ENCODE data around the gene SLF2. TPM values are rescaled to one million over a fixed set of nuclear protein-coding genes. Genes with fewer than 3 reads are reported as not detected.
A peak's percentile ranks its signal among the peaks of the same experiment; 100 is the strongest.

The SLF2 gene
- total and polyA plus RNA-seq, 2 of the 8 experiments (the other 6 are each of a cell fraction or from before 2014, with no cell fraction given) = 5.5 to 20.9 TPM

GRCh38 chr10:100866575-100867098 lies 46.1 kb upstream of the SLF2 start:
- no peak overlapping the region for H3K14ac ChIP-seq (ENCODE audit: insufficient read length)
- H2BK120ac ChIP-seq (replicated peaks; ENCODE audit: low read depth, low read length) = no peak overlapping the region
- no peaks in the 10 kb centered on the region for H3K79me2 ChIP-seq (ENCODE audit: control insufficient read depth in 1 of 2, insufficient read depth in 2 of 2, low read length in 2 of 2)
- FAIRE-seq (peak; percentile 24), DNase-seq (ENCODE audit: low read depth in 1 of 2, low spot score in 2 of 2) (peak; percentile 34 to 75)
- H3K4me1 ChIP-seq (replicated peaks in 1 of 4; ENCODE audit: control insufficient read depth in 3 of 4, insufficient read depth in 4 of 4, low read length in 3 of 4) = peaks cover 0 to 8% (median 4%) of the 10 kb centered on the region in 4 experiments; a peak in 5 of 7 replicates
- TF ChIP-seq NANOG (IDR thresholded peaks at IDR 0.05; ENCODE audit: insufficient read depth, low read depth, low read length, poor library complexity, severe bottlenecking) (no peak), BCL11A (IDR thresholded peaks at IDR 0.05; ENCODE audit: low read depth in 2 of 2, low read length in 2 of 2) (no peak)
- no peak overlapping the region for H2BK20ac ChIP-seq (ENCODE audit: low read length)
- CTCF ChIA-PET (ENCODE audit: partially characterized antibody) = interaction anchor here (0.8 to 5.9 kb wide), 10 partner anchors 11 to 304 kb away, joined by 3 to 42 read pairs (median 4); no protein-coding TSS in a partner anchor
- H3K9me3 ChIP-seq (ENCODE audit: insufficient read depth in 2 of 2, low read depth in 1 of 2, low read length in 1 of 2) = no peaks in the 10 kb centered on the region
- no peak overlapping the region for H3K4ac ChIP-seq (replicated peaks; ENCODE audit: insufficient read length, low read depth, low read length)
- no peak overlapping the region for H4K91ac ChIP-seq (replicated peaks; ENCODE audit: insufficient read length, low read length)
- H3K23me2 ChIP-seq (ENCODE audit: low read depth, low read length) = no peaks in the 10 kb centered on the region
- H3K4me3 ChIP-seq (ENCODE audit: extremely low read depth in 1 of 4, insufficient read depth in 2 of 4, low read depth in 3 of 4, low read length in 4 of 4) = peak overlapping the region; percentile 8 to 54 (median 32); a peak in 6 of 8 replicates
- no peaks in the 10 kb centered on the region for H3K79me1 ChIP-seq (ENCODE audit: low read depth, low read length)
- no peaks in the 10 kb centered on the region for H3K36me3 ChIP-seq (ENCODE audit: control insufficient read depth in 2 of 4, insufficient read depth in 4 of 4, low read length in 3 of 4)
- H3K56ac ChIP-seq (replicated peaks; ENCODE audit: insufficient read length, low read depth, low read length) = no peak overlapping the region
- H2BK15ac ChIP-seq (ENCODE audit: low read length) = no peak overlapping the region
- no peak overlapping the region for H3K27ac ChIP-seq (ENCODE audit: low read depth, low read length)
- no peak overlapping the region for H3K23ac ChIP-seq (ENCODE audit: insufficient read length)
- no peak overlapping the region for H2BK5ac ChIP-seq (ENCODE audit: low read depth, low read length)
- no peak overlapping the region for H2BK12ac ChIP-seq (ENCODE audit: low read depth, low read length)
- POLR2A ChIA-PET (ENCODE audit: partially characterized antibody) = no interaction called here
- no peak overlapping the region for H2AK5ac ChIP-seq (ENCODE audit: low read depth, low read length)
- H4K5ac ChIP-seq (ENCODE audit: insufficient read length, low read depth, low read length) = no peak overlapping the region
- peak overlapping the region; percentile 78; the same call in 1 of the 2 replicates for H3K18ac ChIP-seq (ENCODE audit: extremely low read depth, low read length)
- no peaks in the 10 kb centered on the region for H4K20me1 ChIP-seq (replicated peaks in 1 of 2; ENCODE audit: control insufficient read depth in 1 of 2, insufficient read depth in 2 of 2, low read length in 2 of 2)
- no peak overlapping the region for H3K9ac ChIP-seq (replicated peaks in 1 of 4; ENCODE audit: extremely low read depth in 1 of 4, low read depth in 3 of 4, low read length in 3 of 4)
- H3K4me2 ChIP-seq (ENCODE audit: insufficient read depth in 1 of 2, low read depth in 2 of 2, low read length in 2 of 2) = peak overlapping the region; percentile 73 to 74
- no peak overlapping the region for H4K8ac ChIP-seq (ENCODE audit: extremely low read depth, insufficient read depth, low read length)
- peak overlapping the region; percentile 69 for H2AFZ ChIP-seq (ENCODE audit: low read length)
- 6% methylated on average over 15 of the region's 21 CpGs; no CpG with 5 or more reads in 1 of the 2 experiments for WGBS, 2 experiments (ENCODE audit: extremely low coverage in 1 of 2, insufficient coverage in 1 of 2, insufficient read length in 1 of 2, insufficient replicate concordance in 2 of 2, low coverage in 1 of 2, low lambda C conversion rate in 2 of 2, missing lambda C conversion rate in 1 of 2)
- peaks cover 1 to 44% (median 34%) of the 10 kb centered on the region in 4 experiments for H3K27me3 ChIP-seq (replicated peaks in 1 of 4; ENCODE audit: control insufficient read depth in 3 of 4, extremely low read depth in 1 of 4, insufficient read depth in 3 of 4, low read length in 3 of 4)
